GM19193 (cell line): Measurements from ENCODE around the gene NNT.

Experiments
- POLR2A ChIP-seq: IDR thresholded peaks from 4 replicates; pipeline ENCODE4 v1.6.1; 2011; ENCODE audit not compliant: insufficient read depth, insufficient read length; ENCODE audit errors: extremely low read depth

Gene NNT

DNA sequence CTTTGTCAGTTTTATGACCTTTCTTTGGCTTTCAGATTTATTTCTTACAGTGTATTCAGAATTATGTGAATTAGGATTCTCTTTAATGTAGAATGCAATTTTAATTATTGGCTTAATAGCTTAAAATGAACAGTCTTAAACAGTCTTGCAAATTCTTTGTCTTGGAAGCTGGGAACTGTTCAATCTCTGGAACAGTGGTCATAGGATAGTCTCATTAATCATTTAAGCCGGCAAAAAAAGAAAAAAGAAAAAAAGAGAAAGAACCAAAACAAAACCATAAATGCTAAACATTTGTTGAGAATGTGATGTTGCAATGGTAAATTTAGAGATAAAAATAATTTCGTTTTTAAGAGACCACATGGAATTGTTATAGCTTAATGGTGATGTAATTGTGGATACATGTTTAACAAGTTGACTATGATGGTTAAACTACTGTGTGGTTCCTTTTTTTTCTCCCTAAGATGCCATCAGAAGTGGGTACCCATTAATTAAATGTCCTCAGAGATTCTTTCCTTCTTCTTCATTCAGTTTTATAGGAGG, 61.6 kb downstream of the NNT start:
- no peak for TF ChIP-seq POLR2A

DNA sequence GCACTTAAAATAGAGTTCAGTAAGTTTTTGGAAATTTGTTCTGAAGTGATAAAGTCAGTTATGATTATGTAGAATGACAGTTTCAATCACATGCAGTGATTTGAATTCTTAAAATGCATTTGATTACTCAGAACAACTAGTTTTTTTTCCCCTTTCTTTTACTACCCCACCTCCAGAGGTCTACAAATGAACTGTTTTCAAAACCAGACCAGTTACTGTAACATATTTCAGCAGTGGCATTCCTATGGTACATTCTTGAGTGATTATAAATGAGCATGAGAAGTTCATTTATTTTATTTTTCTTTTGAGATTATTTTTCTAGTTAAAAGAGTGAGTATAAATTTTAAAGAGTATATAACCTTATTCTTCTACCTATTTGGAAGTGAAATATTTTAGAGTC, 71.6 kb downstream of the NNT start:
- no peak for TF ChIP-seq POLR2A

DNA sequence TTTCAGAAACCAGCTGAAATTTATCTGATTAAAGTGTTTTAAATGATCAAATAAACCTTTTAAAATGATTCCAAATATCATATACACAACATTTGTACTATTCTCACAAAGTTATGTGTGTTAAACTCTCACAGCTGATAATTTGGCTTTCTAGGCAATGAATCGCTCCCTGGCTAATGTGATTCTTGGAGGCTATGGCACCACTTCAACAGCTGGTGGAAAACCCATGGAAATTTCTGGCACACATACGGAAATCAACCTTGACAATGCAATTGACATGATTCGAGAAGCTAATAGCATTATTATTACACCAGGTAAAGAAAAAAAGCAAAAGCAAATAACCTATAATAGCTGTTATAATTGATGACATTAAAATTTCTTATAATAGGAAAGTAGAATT, 72.4 kb downstream of the NNT start:
- no peak for TF ChIP-seq POLR2A

DNA sequence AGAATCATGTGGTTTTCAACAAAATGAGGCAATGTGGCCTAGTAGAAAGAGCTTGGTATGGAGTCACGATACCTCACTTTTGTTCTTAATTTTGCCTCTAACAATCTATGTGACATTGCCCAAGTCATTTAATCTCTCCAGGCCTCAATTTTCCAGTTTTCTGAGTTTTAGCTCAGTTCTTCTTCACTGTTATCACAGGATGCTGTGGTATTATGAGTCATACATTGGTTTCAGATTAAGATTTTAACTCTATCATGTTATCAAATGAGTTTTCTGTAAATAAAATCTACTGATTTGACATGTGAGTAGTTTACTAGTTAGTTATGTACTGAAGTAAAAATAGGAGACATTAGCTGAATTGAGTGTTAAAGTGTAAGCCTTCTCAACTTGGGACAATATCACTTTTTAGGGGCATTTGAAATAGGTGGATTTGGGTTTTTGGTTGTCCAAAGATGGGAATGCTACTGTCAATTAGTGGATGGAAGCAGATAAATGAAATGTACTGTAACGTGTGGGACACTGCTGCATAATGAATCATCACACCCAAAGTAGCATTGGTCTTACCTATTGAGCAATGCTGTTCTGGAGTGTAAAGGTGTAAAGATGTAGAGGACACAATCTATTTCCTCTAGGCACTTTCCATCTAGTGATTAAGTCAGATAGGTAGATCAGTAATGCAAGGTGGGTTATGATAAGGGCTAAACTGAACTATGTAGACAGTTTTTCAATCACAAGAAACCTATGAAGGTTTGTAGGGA, 73.3 kb downstream of the NNT start:
- no peak for TF ChIP-seq POLR2A

DNA sequence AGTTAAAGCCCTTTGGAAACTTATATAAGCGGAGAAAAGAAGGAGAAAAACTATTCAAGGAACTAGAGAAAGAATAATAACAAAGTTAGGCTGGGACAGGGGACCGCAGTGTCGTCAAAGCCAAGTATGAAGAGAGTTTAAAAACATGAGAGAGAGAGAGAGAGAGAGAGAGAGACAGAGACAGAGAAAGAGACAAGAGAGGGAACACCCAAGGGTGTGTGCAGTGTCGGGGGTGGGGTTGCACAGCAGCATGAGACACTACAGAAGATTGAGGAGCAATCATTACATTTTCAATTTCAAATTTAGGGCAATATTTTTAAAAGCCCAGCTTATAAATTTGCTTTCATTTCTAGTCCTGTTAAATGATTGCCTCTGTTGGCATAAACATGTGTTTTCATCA, 74.3 kb downstream of the NNT start:
- TF ChIP-seq POLR2A, result no peak

DNA sequence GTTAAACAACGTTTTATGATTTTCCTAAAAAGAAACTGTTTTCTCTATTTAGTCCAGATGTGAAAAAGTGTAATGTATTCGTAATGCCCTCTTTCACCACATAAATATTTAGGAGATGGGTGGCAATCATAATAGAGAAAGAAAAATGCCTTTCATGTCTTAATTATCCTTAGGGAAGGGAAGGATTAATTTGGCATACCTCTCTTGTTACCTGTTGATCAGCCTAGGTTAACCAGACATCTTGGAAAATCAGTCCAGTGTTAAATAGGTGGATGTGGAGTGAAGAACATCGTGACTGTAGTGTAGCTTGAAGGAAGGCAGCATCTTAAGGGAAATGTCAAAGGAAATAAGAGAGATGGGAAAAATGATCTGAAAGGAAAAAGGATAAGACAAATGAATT, 76.2 kb downstream of the NNT start:
- no peak for TF ChIP-seq POLR2A

DNA sequence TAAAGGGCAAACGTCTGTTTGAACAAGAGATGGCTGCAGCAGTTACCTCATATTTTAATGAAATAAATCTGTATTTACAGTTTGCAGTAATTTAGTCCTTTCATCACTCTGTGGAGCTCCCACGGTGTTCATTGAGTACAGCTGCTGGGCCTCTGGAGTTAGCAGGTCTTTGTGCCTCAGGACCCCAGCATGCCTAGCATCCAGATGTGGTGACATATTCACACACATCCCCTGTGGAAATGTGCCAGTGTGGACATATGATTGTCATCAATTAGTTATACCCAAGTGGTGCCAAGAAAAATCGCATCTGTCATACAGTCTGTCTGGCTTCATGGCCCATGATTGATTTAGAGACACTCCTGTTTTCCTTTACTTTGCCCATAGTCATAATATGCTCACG, 77.3 kb downstream of the NNT start:
- no peak for TF ChIP-seq POLR2A

DNA sequence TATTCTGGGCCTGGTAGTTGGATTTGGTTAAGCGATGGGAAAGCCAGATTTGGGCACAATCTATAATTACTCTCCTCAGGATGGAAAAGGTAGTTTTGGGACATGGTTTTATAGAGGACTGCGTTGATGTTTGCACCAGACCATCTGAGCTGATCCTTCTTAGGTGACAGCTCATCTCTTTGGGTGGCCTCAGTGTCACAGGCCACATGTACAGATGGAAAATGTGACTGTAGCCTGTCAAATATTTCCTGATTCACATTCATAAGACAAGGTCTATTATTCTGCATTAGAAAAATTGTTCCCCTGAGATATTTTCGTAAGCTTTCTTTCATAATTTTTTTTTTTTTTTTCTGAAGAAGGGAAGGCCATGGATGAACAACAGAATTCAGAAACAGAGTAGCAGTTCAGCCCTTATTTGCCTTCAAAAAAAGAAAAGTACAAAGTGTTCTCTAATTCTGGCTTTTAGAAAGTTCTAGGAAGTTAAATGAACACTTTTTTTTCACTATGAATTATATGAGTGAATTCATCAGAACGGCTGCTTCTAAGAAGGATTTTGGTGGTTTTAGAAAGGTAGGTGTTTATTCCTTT, 81.0 kb downstream of the NNT start:
- no peak for TF ChIP-seq POLR2A

DNA sequence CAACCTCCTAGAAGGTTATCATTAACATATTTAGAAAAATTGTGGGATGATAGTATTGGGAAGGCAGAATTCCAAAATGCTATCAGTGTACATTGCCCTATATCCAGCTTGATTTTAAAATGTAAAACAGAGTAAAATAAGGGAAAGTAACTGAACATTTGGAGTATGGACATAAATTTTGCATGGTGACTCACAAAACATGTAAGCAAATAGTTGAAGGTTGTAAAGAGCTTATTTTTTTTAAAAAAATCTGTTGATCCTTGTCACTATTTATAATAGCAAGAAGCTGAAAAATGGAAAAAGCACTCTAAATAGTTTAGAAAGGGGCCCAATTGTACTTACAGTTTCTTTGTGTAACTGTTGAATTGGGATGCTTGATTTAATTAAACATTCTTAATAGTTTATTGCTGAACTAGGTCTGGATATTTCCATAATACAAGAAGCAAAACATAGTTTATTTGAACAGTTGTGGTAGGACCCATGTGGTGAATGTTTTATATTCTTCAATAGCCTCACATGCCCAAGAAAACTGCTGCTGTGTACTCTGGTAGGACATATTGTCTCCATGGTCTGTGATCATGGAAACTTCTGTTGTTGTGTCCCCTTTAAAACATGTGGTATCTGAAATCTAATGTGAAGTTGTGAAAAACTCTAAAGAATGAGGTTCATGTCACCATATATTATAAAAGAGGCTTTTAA, 82.4 kb downstream of the NNT start:
- TF ChIP-seq POLR2A, result no peak

DNA sequence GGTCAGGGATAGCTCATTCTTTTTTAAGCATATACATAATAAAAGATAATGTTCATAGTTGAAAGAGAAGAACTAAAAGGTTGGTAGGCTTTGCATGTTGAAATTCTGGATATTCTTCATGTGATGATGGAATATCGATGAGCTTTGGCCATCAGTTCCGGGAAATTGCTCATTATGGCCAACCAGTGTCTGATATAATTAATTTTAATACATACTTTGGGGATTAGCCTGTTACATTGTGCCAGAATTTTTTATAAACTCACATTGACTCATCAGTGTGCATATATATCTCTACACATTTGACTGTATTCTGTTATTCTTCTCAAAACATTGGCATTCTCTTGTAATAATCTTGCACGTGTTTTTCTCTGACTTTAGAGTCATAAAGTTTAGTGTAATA, 84.3 kb downstream of the NNT start:
- TF ChIP-seq POLR2A, result no peak

DNA sequence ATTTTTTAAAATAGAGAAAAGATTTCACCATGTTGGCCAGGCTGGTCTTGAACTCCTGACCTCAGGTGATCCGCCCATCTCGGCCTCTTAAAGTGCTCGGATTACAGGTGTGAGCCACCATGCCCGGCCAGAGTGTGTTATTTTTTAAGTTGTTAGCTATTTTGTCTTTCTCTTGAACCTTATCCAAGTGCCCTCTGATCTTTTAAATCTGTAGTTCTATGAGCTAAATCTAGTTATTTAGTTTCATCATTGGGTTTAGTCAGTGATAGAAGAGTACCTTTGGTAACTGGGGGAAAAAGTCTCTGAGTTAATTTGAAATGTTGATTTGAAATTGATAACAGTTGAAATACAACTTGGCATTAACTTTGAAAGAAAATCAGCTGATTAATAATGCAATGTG, 88.3 kb downstream of the NNT start:
- TF ChIP-seq POLR2A, result no peak

DNA sequence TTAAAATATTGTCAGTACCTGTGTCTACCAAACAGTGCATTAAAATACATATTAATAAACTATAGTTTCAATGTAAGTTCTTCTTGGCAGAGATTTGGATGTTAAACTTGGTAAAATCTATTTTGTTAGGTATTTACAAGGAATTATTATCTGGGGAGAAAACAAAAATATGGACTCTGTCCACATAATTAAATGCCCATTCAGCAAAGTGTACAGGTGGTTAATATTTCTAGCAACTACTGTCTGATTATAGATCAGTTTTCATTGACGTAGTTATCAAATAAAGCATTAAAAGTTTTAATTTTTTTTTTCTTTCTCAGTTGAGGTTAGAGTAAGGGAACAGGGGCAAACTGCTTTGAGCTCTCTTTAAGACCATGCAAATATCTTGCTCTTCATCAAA, 88.9 kb downstream of the NNT start:
- no peak for TF ChIP-seq POLR2A

DNA sequence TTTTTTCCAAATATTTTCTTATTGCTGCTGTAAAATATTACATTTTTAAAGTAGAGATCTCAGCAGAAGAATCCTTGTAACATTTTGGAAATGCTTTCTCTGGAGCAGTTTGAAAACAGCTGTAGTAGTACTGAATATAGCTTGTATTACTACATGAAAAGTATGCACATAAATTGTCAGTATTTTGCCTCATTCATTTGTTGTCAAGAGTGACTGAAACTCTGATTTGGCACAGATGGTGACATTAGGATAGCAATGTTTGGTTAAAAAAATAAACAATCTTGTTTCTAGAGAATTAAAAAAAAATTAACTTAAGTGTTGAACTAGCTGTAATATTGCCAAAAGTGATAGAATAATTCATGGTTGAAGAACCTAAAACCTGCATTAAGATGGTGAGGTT, 90.4 kb downstream of the NNT start:
- TF ChIP-seq POLR2A, result no peak

DNA sequence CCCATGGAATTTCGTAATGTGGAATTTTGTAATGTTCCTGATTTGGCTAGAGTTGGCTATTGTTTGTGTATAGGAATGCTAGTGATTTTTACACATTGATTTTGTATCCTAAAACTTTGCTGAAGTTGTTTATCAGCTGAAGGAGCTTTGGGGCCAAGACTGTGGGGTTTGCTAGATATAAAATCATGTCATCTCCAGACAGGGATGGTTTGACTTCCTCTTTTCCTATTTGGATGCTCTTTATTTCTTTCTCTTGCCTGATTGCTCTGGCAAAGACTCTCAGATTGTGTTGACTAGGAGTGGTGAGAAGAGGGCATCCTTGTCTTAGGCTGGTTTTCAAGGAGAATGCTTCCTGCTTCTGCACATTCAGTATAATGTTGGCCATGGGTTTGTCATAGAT, 91.0 kb downstream of the NNT start:
- TF ChIP-seq POLR2A, result no peak

DNA sequence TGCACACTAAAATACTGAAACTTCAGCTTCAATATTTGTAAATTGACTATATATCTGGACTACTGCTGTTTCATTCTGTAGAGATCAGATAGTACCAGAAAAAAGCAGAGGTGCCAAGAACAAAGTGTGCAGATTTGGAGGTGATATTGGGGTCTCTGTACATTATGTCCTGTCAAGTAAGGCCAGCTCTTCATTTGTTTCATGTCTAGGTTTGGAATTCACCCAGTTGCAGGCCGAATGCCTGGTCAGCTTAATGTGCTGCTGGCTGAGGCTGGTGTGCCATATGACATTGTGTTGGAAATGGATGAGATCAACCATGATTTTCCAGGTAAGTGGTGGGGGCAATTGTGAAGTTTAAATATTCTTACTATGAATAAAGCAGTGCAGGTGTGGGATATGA, 96.9 kb downstream of the NNT start:
- TF ChIP-seq POLR2A, result no peak

DNA sequence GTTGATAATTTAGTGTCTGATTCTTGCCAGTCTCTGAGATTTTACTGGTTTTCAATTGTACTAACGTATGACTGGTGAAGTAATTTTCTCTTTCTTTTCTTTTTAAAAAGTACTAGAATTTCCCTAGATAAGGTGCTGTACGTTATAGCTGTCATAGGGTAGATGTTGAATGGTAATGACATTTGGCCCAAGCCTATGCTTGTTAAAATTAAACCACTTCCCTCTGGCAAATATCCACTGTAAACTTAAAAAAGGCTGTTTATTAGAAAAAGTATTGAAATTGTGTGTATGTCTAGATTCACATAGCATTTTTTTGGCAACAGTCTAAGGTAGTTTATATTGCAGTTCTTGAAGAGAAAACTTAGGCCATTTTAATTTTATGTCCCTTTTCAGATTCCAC, 97.6 kb downstream of the NNT start:
- TF ChIP-seq POLR2A, result no peak
